H1 (cell line): ENCODE results near the gene CDH22. TPM values are rescaled to one million over a fixed set of nuclear protein-coding genes. Genes with fewer than 3 reads are reported as not detected.

ENCODE experiments used
- CTBP2 ChIP-seq: IDR thresholded peaks from 2 replicates; pipeline ENCODE4 v1.7.0; 2011; ENCODE audit warnings: borderline replicate concordance, mild to moderate bottlenecking, moderate library complexity, mixed read lengths, low read length; ENCODE audit not compliant: insufficient read depth, insufficient read length
- EGR1 ChIP-seq: IDR thresholded peaks from 2 replicates; pipeline ENCODE4 v1.6.1; 2011; ENCODE audit warnings: low read depth, low read length, borderline replicate concordance
- NRF1 ChIP-seq: IDR thresholded peaks from 2 replicates; pipeline ENCODE4 v1.6.1; 2011; ENCODE audit warnings: mild to moderate bottlenecking, low read depth, low read length, improper control_type of control experiment
- SRF ChIP-seq: IDR thresholded peaks from 2 replicates; pipeline ENCODE4 v1.6.1; 2011; ENCODE audit warnings: mild to moderate bottlenecking, low read depth, low read length, moderate library complexity
- polyA plus RNA-seq, 7 experiments: library from polyadenylated mRNA; depleted of rRNA in 3 of 7; stranded (reverse) in 5 of 7; unstranded in 2 of 7; fragments of >200 nt in 5 of 7; fragments of 200-250 nt in 2 of 7; gene quantifications; 1 replicate in 5 of 7; 2 replicates in 1 of 7; 4 replicates in 1 of 7; pipeline versions ENCODE4 v1.2.1 to v1.2.3, GENCODE V29; 2011 to 2013; ENCODE audit warnings: missing spikeins in 2 of 7, mixed read lengths in 2 of 7
- total RNA-seq: library from RNA; stranded (reverse); fragmentation: NEBNext Ultra II Directional; extraction: Animal tissue kit (Norgen Biotek cat#: 25700); gene quantifications from 2 replicates; pipeline ENCODE4 v1.2.1, GENCODE V29; 2021

Gene CDH22
- total and polyA plus RNA-seq, 2 of the 8 experiments (the other 6 are each of a cell fraction or from before 2014, with no cell fraction given), result 0.35 to 0.39 TPM

DNA sequence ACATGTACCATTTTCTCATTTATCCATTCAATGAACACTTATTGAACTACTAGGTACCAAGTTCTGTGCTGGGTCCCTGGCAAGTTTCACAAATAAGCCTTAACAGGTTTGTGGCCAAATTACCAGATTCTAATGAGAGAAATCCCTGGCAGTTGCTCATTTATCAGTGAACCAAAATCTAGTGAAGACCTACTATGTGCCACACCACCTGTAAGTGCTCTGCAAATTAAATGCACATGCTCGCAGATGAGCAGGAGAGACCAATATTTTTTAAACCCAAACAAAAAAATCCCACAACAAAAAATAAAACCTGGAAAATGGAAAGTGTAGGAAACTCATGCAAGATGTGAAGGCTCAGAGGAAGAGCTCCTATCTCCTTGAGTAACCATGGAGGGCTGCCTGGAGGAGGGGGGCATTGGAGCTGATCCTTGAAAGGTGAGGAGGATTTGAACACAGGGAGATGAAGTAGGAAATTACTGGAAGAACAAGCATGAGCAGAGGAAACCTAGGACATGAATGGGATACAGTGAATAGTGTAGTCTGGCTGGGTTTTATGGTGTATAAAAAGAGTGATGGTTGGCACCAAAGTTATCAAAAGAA lies 48.9 kb downstream of the CDH22 start (continued):
- TF ChIP-seq NRF1 (no peak), CTBP2 (no peak), EGR1 (no peak), SRF (no peak)
